ENCODE data around the gene RPL11.
A peak's percentile ranks its signal among the peaks of the same experiment; 100 is the strongest.

Gene RPL11

DNA sequence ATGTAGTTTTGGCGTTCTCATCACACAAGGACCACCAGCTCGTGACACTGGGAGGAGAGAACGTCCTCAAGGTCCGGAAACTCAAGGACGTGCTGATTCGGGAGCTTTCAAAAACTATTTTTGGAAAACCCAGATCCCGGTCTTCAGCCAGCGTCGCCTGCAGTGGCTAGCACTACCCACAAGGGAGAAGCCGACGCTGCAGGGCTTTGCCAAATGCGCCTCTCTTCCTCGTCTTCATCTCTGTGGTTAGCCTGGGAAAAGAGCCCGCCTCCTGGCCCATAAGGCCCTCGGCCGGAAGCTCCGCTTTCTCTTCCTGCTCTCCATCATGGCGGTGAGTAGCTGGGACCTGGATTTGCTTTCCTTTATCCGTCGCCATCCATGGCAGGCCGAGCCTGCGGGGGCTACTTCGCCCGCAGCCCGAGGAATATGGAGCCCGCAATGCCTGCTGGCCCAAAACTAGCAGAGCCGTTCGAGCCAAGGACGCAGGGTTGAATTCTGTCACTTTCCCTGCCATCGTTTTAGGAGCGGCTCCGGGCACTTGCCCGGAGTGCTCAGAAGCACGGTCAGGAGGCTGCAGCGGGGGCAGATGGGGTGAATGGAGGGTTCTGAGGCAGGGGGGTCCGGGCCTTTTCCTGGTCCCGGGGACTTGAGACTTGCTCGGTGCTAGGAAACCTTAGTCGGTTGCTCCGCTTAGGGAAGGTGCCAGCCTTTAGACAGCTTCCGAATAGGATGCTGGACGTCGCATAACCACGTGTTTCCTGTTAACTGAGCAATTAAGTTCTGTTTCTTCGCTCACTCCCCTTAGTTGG is at the start of gene RPL11:
Gene RPL11, plus strand, starts transcription at position 308 of the 809 bp plus-strand sequence. Its CDS starts 18 bp downstream, at position 326.
- Histone ChIP-seq H3K9me3 (ENCODE audit: insufficient read depth, low read length) (no peaks in the 10 kb centered on the region), H3K79me2 (ENCODE audit: low read length) (peaks cover 53% of the 10 kb centered on the region), H3K27me3 (ENCODE audit: low read depth, low read length) (no peaks in the 10 kb centered on the region), H3K4me2 (ENCODE audit: low read length) (peak within 1 kb of the TSS; percentile 87), H3K36me3 (replicated peaks; ENCODE audit: low read depth, low read length) (peaks cover 46% of the 10 kb centered on the region), H4K20me1 (ENCODE audit: insufficient read depth, low read length) (peaks cover 46% of the 10 kb centered on the region), H3K4me1 (ENCODE audit: low read length) (peaks cover 22% of the 10 kb centered on the region), H3K27ac (ENCODE audit: low read length) (peak within 1 kb of the TSS; percentile 58), H3K9ac (ENCODE audit: low read length) (peak within 1 kb of the TSS; percentile 94), H3K4me3 (ENCODE audit: low read length) (peak within 1 kb of the TSS; percentile 98), H2AFZ (ENCODE audit: low read depth, low read length) (peak within 1 kb of the TSS; percentile 74; the same call in 1 of the 2 replicates)
- TF ChIP-seq EZH2phosphoT487 (IDR thresholded peaks at IDR 0.05; ENCODE audit: low read depth): no peak
- TF ChIP-seq, protein P1, sequence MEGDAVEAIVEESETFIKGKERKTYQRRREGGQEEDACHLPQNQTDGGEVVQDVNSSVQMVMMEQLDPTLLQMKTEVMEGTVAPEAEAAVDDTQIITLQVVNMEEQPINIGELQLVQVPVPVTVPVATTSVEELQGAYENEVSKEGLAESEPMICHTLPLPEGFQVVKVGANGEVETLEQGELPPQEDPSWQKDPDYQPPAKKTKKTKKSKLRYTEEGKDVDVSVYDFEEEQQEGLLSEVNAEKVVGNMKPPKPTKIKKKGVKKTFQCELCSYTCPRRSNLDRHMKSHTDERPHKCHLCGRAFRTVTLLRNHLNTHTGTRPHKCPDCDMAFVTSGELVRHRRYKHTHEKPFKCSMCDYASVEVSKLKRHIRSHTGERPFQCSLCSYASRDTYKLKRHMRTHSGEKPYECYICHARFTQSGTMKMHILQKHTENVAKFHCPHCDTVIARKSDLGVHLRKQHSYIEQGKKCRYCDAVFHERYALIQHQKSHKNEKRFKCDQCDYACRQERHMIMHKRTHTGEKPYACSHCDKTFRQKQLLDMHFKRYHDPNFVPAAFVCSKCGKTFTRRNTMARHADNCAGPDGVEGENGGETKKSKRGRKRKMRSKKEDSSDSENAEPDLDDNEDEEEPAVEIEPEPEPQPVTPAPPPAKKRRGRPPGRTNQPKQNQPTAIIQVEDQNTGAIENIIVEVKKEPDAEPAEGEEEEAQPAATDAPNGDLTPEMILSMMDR (IDR thresholded peaks at IDR 0.05; ENCODE audit: low read depth, low read length): peak; percentile 43

DNA sequence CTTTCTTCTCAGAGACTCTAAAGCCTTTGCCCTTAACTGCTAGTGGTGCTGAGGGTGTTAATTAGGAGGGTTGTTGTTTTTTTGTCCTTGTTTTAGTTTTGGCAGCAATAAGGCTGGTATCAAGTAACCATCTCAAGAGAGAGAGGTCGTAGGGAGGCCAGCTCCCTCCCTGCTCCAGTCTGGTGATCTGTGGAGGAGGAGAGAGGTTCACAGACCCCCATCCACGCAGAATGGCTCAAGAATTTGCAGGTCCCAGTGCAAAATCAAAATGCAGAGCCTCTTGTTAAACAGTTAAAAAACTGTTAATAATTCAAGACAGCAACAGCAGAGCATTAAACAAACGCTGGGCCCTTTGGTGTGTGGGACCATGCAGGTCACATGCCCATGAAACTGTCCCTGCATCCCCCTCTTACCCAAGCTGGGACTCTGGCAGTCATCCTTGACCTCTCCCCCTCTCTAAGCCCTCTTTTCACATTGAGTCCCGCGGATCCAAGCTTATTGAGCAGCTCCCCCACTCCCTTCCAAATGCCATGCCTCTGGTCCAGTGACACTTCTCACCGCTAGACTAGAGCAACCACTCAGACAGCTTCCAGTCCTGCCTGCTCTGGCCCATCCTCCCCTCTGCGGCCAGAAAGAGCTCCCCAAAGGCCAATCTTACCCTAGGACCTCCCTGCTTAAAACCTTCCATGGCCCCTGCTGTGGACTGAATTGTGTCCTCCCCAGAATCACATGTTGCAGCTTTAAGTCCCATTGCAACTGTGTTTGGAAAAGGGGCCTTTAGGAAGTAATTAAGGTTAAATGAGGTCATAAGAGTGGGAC is 47.7 kb upstream of the RPL11 start:
- H3K4me1 ChIP-seq (ENCODE audit: low read length): no peaks in the 10 kb centered on the region
- H3K79me2 ChIP-seq (ENCODE audit: low read length): no peaks in the 10 kb centered on the region
- H2AFZ ChIP-seq (ENCODE audit: low read depth, low read length): no peak overlapping the region
- no peak overlapping the region for H3K4me2 ChIP-seq (ENCODE audit: low read length)
- TF ChIP-seq, protein P1 (IDR thresholded peaks at IDR 0.05; ENCODE audit: low read depth, low read length): no peak
- TF ChIP-seq EZH2phosphoT487 (IDR thresholded peaks at IDR 0.05; ENCODE audit: low read depth): no peak
- H3K9ac ChIP-seq (ENCODE audit: low read length): no peak overlapping the region
- H3K27me3 ChIP-seq (ENCODE audit: low read depth, low read length): 0 out of 2 replicates have a peak, but pooled peaks cover 3% of the 10 kb centered on the region
- H3K9me3 ChIP-seq (ENCODE audit: insufficient read depth, low read length): no peaks in the 10 kb centered on the region
- no peaks in the 10 kb centered on the region for H4K20me1 ChIP-seq (ENCODE audit: insufficient read depth, low read length)
- H3K4me3 ChIP-seq (ENCODE audit: low read length): no peak overlapping the region
- H3K36me3 ChIP-seq (replicated peaks; ENCODE audit: low read depth, low read length): no peaks in the 10 kb centered on the region
- H3K27ac ChIP-seq (ENCODE audit: low read length): no peak overlapping the region

DNA sequence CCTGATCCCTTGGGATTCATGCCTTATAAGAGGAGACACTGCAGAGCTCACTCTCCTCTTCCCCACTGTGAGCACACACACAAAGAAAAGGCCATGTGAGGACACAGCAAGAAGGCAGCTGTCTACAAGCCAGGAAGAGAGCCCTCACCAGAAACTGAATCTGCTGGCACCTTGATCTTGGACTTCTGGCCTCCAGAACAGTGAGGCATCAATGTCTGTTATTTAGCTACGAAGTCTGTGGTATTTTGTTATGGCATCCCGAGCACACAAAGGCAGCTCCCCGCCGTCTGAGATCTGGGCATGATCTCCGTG is 47.1 kb upstream of the RPL11 start:
- Histone ChIP-seq H4K20me1 (ENCODE audit: insufficient read depth, low read length) (no peaks in the 10 kb centered on the region), H3K36me3 (replicated peaks; ENCODE audit: low read depth, low read length) (no peaks in the 10 kb centered on the region), H3K27me3 (ENCODE audit: low read depth, low read length) (no peaks in the 10 kb centered on the region), H3K4me2 (ENCODE audit: low read length) (no peak overlapping the region), H3K79me2 (ENCODE audit: low read length) (no peaks in the 10 kb centered on the region), H2AFZ (ENCODE audit: low read depth, low read length) (no peak overlapping the region), H3K4me1 (ENCODE audit: low read length) (no peaks in the 10 kb centered on the region), H3K9ac (ENCODE audit: low read length) (no peak overlapping the region), H3K27ac (ENCODE audit: low read length) (no peak overlapping the region), H3K9me3 (ENCODE audit: insufficient read depth, low read length) (no peaks in the 10 kb centered on the region), H3K4me3 (ENCODE audit: low read length) (no peak overlapping the region)
- TF ChIP-seq, protein P1 (IDR thresholded peaks at IDR 0.05; ENCODE audit: low read depth, low read length): no peak
- no peak for TF ChIP-seq EZH2phosphoT487 (IDR thresholded peaks at IDR 0.05; ENCODE audit: low read depth)

DNA sequence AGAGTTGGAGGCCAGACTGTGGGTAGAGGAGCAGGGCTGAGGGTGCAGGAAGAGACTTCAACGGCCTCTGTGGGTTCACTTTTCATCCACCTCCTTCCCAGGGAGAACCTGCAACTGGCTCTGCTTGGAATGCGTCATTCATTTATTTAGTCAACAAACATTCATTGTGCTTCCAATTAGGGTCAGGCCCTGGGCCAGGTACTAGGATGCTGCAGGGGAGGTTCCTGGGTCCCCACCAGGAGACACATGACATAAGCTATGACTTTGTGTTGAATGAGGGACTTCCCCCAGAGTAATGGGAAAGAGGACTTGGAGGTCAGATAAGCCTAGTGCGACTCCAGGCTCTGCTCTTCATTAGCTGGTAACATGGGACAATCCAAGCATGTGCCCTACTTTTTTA is 46.3 kb upstream of the RPL11 start:
- Histone ChIP-seq H3K79me2 (ENCODE audit: low read length) (no peaks in the 10 kb centered on the region), H3K4me1 (ENCODE audit: low read length) (no peaks in the 10 kb centered on the region), H3K4me2 (ENCODE audit: low read length) (no peak overlapping the region), H3K9ac (ENCODE audit: low read length) (no peak overlapping the region), H3K36me3 (replicated peaks; ENCODE audit: low read depth, low read length) (no peaks in the 10 kb centered on the region), H3K27me3 (ENCODE audit: low read depth, low read length) (no peaks in the 10 kb centered on the region), H4K20me1 (ENCODE audit: insufficient read depth, low read length) (no peaks in the 10 kb centered on the region), H3K4me3 (ENCODE audit: low read length) (no peak overlapping the region), H3K27ac (ENCODE audit: low read length) (no peak overlapping the region), H2AFZ (ENCODE audit: low read depth, low read length) (no peak overlapping the region), H3K9me3 (ENCODE audit: insufficient read depth, low read length) (no peaks in the 10 kb centered on the region)
- TF ChIP-seq, protein P1 (IDR thresholded peaks at IDR 0.05; ENCODE audit: low read depth, low read length): no peak

Data from OCI-LY3 (cell line).